ENCODE data around the gene NGFR.
"Not testable (repeated sequence)": the region's sequence is repeated elsewhere in the genome, so short reads cannot be mapped to it uniquely, and the experiment has no call there.

Gene NGFR

DNA sequence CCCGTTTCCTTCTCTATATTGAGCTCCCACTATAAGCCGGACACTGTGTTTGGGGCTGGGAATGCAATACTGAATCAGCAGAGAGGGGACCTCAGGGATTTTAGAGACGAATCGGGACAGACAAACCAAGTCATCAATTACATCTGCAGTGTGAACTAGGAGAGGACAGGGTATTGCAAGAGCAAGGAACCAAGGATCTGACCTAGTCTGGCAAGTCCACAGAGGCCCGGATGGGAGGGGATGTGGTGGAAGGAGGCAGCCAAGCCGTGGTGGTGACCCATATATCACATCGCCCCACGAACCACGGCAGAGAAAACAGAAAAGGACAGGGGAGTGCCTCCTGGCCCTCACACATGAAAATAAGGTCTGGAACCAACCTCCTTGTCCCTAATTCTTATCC is 52.5 kb downstream of the NGFR start:
- FAIRE-seq, result no peak

DNA sequence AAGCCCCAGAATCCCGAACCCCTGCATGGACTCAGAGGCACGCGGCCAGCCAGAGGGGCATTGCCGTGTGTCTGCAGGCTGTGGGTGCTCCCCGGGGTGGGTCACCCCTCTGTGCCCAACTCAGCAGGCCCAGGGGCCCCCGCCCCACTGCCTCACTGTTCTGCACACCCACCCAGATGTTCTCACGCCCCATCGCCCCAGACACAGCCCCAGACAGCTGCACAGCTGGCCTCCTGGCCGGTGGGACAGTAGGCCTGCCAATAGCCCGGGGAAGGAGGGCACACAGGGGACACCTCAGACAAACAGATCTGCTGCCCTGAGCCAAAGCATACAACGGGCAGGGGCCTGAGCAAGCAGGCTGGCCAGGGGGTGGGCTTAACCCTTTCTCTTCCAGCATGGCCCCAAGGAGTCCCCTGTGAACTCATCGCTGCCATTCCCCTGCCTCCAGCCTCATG is 53.0 kb downstream of the NGFR start:
- FAIRE-seq, result no peak

DNA sequence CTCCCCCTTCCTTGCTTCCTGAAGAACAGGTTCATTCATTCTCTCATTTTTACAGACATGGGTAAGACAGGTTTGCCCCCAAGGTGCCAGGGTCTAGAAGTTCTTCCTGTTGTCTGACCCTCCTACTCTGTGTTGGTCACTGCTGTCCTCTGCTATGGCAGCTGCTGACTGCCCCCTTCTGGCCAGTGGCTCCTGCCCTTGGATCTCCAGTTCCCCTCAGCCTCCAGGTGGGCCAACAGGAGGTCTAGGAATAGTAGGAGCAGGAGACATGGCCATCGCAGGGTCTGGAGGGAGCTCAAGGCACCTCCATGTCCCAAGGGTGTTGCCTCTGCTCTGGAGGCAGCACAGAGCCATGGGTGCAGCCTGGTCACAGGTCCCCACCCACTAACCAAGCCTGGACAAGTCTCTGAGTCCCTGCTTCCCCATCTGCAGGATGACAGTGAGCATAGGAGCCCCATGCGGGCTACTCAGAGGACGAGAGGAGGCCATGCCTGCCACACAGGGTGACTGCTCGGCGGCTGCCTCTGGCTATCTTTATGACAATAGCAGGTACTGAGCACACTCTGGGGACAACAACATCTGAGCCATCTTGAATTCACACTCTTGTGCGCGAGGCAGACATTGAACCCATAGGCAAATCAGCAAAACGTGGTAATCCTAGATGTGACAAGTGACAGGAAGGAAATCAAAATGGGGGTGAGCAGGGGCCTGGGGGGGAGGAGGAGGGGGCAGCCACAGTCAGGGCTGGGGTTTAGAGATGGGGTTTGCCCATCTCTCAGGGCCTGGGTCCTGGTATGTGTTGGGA is 53.6 kb downstream of the NGFR start:
- FAIRE-seq, result no peak

DNA sequence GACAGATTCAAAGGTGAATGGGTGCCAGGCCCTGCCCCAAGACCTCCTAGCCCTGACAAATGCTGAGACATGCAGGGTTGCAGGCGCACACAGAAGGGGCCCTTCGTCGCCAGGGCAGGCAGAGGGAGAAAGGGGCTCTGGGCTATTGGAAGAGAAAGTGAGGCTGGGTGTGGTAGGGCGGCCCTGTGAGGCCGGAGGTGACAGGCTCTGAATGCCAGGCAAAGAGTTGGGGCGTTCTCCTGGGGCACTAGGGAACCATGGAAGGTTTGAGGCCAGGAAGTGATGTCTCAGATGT is 54.2 kb downstream of the NGFR start:
- no peak for FAIRE-seq

DNA sequence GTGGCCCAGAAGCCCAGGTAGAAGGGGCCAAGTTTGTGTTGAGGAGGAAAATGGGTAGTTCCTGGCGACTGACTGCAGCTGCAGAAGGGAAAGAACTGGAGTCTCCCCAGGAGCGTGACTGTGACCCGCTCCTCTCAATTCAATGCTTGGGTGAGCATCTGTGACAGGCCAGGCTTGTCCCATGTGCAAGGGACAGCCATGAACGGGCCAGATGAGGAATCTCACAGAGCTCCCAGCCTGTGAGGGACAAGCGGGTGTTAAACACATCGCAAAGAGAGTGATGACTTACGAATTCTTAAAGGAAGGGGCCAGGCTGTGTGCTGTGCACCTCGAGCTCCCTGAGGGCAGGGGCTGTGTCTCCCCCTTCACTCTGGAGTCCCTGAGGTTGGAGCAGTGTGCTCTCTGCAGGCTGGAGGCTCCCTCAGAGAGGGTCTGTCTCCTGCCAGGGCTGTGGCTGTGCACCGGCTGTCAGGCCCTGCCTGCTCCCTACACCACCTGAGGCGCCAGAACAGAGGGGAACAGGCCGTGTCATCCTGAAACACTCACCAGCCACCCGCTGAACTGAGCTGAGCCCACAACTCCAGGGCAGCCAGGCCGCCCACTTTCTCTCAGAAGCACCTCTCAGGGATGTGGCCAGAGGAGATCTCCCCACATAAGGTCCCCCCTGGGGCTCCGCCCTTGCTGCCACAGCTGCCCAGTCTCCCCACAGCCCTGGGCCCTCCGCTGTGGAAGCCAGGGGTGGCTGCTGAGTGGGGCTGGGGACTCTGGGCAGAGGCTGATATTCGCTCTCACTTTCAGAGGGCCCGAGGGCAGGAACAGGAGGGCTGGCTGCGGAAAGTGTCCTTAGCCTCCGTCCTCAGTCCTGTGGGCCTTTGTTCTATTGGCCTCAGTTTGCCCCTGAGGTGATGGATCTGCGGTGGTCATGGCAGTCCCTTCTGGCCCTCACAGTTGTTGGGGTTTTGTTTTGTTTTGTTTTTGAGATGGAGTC is 54.9 kb downstream of the NGFR start:
- FAIRE-seq, result no peak

DNA sequence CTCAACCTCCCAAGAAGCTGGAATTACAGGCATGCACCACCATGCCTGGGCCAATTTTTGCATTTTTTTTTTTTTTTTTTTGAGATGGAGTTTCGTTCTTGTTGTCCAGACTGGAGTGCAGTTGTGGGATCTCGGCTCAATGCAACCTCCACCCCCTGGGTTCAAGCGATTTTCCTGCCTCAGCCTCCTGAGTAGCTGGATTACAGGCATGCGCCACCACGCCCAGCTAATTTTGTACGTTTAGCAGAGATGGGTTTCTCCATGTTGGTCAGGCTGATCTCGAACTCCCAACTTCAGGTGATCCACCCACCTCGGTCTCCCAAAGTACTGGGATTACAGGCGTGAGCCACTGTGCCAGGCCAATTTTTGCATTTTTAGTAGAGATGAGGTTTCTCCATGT is 55.7 kb downstream of the NGFR start:
- FAIRE-seq, result not testable (repeated sequence)

DNA sequence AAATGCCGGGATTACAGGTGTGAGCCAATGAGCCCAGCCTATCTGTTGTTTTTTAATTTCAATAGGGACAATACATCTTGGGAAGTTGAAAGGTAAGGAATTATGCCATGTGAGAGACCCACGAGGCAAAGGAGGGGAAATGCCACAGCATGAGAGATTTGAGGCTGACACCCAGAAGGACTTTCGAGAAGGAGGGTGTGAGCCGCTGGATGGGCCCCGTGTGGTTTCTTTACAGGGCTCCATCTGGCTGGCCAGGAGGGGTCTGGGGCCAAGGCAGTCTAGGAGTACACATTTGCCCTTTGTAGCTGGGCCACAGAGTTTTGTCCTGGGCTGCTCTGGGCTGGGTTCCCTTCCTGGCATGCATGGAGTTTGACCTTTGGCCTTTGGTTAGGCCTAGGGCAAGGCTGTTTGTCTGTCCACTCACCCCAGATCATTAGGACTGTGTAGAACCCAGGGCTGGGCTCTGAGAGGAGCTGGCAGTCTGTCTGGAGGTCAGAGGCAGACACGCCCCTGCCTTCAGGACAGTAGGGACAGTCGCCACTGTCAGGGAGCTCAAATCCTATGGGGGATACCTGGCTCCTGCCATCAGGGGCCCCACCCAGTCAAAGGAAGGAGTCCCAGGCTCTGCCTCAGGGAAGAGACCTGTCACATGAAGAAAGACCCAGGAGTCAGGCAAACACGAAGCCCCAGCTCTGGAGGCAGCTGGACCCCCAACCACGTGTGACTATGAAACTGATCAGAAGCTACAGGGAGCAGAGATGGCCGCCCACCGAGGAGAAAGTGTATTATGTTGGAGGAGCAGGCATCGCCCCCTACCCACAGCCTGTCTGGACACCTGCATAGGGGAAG is 56.4 kb downstream of the NGFR start:
- no peak for FAIRE-seq

DNA sequence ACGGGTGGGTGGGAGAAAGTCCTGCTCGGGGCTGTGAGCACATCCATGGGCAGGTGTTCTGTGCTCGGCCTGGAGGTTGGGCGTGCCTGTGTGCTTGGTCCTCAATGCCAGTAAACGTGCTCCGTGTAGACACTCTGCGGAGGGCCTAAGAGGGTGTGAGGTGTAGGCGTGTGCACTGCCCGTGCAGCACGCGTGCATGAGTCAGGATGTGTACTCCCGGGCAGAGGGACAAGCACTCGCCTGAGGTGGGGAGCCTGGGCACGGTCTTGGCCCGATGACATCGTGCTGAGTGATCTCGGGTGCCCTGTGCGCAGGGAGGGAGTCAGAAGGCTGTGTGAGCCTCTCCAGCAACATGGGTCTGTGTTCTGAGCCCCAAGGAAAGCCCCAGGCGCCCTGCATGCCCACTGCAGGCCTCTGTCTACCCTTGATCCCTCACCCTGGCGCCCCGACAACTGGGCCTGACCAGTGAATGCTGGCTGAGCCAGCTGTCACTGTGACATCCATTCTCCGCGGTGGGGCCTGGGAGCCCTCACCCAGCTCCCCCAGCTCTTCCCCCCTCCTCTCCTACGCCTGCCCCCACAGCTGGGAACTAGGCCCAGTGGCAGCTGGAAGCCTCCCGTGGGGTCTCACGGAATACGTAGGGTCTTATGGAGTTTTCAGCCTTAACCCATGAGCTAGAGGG is 57.1 kb downstream of the NGFR start:
- FAIRE-seq, result no peak

DNA sequence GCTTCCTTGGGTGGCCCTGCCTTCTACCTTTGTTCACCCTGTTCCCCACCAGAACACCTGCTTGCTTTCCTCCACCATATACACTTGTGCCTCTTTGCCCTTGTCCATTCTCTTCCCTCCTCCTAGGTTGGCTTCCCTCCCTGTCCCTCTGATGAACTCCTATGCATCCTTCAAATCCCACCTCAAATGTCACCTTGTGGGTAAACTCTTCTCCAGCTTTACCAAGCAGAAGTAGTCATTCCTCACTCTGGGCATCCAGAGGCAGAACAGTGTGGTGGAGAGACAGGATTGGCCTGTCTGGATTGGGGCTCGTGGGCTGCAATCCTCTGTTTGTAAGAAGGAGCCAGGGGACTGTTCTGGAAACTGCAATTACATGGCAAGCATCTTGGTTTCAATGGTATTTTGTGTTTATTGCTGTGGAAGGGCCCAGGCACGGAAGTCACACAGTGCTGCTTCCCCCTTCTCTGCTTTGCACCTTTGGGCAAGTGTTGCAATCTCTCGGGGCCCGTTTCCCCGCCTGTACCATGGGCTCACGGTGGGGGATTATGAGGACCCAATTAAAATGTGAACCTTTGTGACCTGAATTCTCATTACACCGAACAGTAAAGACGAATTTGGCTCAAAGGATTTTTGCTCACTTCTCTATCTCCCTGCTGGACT is 58.7 kb downstream of the NGFR start:
- FAIRE-seq, result no peak

DNA sequence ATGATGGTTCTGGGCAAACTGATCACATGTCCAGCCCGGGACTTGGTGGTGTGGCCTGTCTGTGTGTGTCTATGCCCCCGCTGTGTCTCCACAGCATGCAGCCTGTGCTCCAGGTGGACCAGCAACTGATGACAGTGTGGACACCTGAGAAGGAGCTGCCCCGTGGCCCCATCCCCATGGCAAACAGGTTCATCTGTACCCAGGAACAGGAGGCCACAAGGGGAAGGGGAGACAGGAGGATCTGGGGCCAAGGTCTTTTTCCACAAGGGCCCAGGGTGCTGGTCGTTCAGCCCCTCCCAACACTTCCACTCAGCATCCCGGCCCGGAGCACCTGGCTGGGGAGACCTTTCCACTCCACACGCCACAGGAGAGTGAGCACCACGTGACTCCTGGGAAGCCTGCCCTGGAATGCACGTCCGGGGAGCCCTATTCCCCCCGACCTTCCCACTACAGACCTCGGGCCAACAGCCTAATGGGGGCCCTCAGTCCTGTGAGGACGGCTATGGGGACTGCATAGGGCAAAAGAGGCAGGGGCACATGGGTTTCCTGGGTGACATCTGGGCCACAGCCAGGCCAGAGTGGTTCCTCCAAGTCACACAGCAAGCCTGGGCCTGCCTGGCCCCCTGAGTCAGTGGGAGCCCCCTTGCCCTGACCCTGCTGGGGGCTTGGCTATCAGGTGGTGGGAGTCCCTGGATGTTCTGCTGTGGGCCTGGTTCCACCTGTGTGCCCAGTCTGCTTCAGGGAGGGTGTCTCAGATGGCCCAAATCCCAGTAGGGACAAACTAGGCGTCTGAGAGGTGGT is 59.8 kb downstream of the NGFR start:
- no peak for FAIRE-seq

DNA sequence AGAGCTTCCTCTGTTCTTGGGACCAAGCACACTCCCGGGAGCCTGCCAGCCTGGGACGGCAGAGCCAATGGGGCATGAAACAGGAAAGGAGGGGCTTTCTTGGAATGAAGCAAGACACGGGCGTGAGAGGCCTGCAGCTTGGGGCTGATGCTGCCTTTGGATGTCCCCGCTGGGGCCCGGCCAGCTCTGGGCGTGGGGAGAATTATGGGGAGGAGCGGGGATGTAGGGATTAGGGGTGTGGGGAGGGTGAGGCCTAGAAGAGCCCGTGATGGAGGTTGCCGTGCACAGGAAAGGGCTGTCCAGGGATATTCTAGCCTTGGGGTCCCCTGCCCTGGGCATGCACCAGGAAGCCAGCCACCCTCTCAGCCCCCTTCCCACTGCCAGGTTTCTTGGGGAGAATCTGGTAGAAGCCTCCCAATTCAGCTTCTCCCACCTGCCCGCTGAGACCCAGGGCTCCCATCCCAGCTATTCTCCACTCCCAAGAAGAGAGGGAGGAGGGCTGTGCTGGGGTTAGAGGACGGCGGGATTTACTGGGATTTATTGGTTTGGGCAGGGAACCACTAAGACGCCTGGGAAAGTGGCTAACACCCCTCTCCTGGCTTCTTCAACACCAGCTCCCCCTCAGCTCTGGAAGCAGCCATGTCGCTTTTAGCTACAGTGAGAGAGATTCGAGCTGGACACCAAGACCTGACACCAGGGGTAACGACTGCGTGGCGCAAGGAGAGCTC is 60.6 kb downstream of the NGFR start:
- FAIRE-seq, result no peak

DNA sequence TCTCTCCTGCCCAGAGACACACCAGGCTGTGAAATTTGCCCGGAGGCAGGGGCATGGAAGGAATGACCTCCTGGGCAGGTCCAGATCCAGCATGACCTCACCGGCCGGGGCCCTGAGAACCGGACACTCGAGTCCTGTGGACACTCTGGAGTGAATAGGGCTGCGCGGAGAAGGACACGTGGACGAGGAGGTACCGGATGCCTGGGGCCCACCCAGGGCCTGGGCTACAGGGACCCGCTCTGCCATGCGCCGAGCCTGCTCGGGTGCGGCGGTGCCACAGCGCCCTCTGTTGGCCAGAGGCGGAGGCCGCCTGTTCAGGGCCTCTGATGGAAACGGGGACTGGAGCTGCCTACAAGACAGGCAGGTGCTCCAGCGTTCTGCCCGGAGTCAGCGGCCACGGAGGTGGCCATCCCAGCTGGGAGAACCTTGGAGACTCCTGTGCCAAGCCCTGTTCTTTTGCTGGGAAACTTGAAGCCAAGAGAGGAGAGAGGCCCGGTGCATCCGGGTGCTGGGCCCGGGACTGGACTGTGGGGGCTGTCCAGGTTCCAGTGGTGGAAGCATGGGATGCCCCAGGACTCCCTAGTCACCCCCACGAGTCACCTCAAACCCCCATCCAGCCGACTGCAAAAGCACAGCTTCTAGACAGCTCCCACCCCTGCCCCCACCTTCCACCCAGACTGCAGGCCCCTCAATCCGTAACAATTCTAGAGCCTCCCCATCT is 61.3 kb downstream of the NGFR start:
- FAIRE-seq, result no peak

DNA sequence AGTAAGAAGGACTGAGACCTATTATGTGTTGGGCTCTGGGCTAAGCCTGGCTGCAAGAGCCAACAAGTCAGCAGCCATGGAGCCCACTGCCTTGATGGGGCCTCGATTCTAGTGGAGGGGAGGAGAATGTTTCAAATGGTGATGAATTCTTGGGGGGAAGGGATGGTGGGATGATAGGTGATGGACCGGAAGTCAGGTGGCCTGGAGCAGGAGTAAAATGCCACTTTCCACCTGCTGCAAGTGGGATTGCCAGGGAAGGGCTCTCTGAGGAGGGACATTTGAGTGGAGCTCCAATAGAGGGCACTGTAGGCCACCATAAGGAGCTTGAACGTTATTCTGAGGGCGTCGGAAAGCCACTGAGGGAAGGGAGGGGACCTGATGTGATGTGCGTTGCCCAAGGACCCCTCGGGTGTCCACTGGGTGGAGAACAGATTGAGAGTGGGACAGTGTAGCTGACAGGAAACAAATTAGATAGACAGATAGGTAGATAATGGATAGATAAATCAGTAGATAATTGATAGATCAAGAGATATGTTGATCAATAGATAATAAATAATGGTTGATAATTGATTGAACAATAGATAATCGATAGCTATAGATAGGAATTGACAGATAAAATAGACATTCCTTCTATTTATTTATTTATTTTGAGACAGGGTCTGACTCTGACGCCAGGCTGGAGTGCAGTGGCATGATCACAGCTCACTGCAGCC is 62.4 kb downstream of the NGFR start:
- FAIRE-seq, result no peak

All from TTC549 (cell line).